DOHH2 (cell line): Measurements from ENCODE around the gene TCF7.

ENCODE experiments used
- H3F3A ChIP-seq: fragments of 200-600 bp; sonication (generic), shearing (Covaris generic); 2 replicates; pipeline ENCODE4 v1.6.0; 2016; ENCODE audit warnings: antibody characterized with exemption, mild to moderate bottlenecking; ENCODE audit not compliant: control insufficient read depth, insufficient read depth
- H3K27ac ChIP-seq: fragments of 200-600 bp; sonication (generic); 2 replicates; pipeline ENCODE4 v1.5.1; 2014; ENCODE audit warnings: low read depth, mild to moderate bottlenecking, low read length, moderate library complexity
- H3K27me3 ChIP-seq: fragments of 200-600 bp; sonication (generic); 2 replicates; pipeline ENCODE4 v1.6.1; 2014; ENCODE audit warnings: mild to moderate bottlenecking, low read length, mixed read lengths; ENCODE audit not compliant: control insufficient read depth
- H3K36me3 ChIP-seq: fragments of 200-600 bp; sonication (generic); 2 replicates; pipeline ENCODE4 v1.6.1; 2014; ENCODE audit warnings: mild to moderate bottlenecking, low read length, moderate library complexity, mixed read lengths; ENCODE audit not compliant: control insufficient read depth
- H3K4me1 ChIP-seq: fragments of 200-600 bp; sonication (generic); 2 replicates; pipeline ENCODE4 v1.6.1; 2014; ENCODE audit warnings: mild to moderate bottlenecking, low read length, mixed read lengths; ENCODE audit not compliant: control insufficient read depth
- H3K4me2 ChIP-seq: fragments of 200-600 bp; sonication (generic); 2 replicates; pipeline ENCODE4 v1.6.0; 2014; ENCODE audit warnings: mild to moderate bottlenecking, low read length, moderate library complexity
- H3K4me3 ChIP-seq: fragments of 200-600 bp; sonication (generic); 2 replicates; pipeline ENCODE4 v1.5.1; 2014; ENCODE audit warnings: mild to moderate bottlenecking, low read length, mixed read lengths
- H3K79me2 ChIP-seq: fragments of 200-600 bp; sonication (generic); 2 replicates; pipeline ENCODE4 v1.6.1; 2014; ENCODE audit warnings: mild to moderate bottlenecking, low read length, mixed read lengths; ENCODE audit not compliant: control insufficient read depth
- H3K9me2 ChIP-seq: fragments of 200-600 bp; sonication (generic); replicated peaks from 2 replicates; pipeline ENCODE4 v1.6.1; 2014; ENCODE audit warnings: mild to moderate bottlenecking, low read length, mixed read lengths; ENCODE audit not compliant: control insufficient read depth
- H3K9me3 ChIP-seq: fragments of 200-600 bp; sonication (generic); 2 replicates; pipeline ENCODE4 v1.6.1; 2014; ENCODE audit warnings: antibody characterized with exemption, low read length, mixed read lengths; ENCODE audit not compliant: control insufficient read depth, insufficient read depth
- H4K20me1 ChIP-seq: fragments of 200-600 bp; sonication (generic); 2 replicates; pipeline ENCODE4 v1.6.0; 2014; ENCODE audit warnings: low read depth, mild to moderate bottlenecking, antibody characterized with exemption, low read length, moderate library complexity; ENCODE audit not compliant: control insufficient read depth, insufficient read depth
- CTCF ChIP-seq: fragments of 200-600 bp; sonication (generic); IDR thresholded peaks from one replicate; pipeline ENCODE4 v1.5.1; 2014; ENCODE audit warnings: antibody characterized with exemption, mild to moderate bottlenecking, low read depth, low read length; ENCODE audit not compliant: poor library complexity, severe bottlenecking
- EZH2phosphoT487 ChIP-seq: fragments of 200-600 bp; sonication (generic); IDR thresholded peaks from 2 replicates; pipeline ENCODE4 v1.6.1; 2017; ENCODE audit warnings: borderline replicate concordance, mild to moderate bottlenecking, antibody characterized with exemption, low read length, moderate library complexity, mixed read lengths

The TCF7 gene

GRCh38 chr5:134143431-134143830, 28.9 kb downstream of the TCF7 start:
- H3K36me3 ChIP-seq: peaks cover 40% of the 10 kb centered on the region
- no peak overlapping the region for H3K4me3 ChIP-seq
- H3K27me3 ChIP-seq: no peaks in the 10 kb centered on the region
- H3K27ac ChIP-seq: no peak overlapping the region
- no peak for TF ChIP-seq CTCF
- no peak for TF ChIP-seq EZH2phosphoT487
- peaks cover 9% of the 10 kb centered on the region; the same call in 1 of the 2 replicates for H4K20me1 ChIP-seq
- H3K4me2 ChIP-seq: no peak overlapping the region
- peaks cover 4% of the 10 kb centered on the region; the same call in 1 of the 2 replicates for H3F3A ChIP-seq
- peaks cover 6% of the 10 kb centered on the region for H3K4me1 ChIP-seq
- peaks cover 14% of the 10 kb centered on the region for H3K79me2 ChIP-seq
- H3K9me3 ChIP-seq: no peaks in the 10 kb centered on the region
- no peaks in the 10 kb centered on the region for H3K9me2 ChIP-seq

DNA sequence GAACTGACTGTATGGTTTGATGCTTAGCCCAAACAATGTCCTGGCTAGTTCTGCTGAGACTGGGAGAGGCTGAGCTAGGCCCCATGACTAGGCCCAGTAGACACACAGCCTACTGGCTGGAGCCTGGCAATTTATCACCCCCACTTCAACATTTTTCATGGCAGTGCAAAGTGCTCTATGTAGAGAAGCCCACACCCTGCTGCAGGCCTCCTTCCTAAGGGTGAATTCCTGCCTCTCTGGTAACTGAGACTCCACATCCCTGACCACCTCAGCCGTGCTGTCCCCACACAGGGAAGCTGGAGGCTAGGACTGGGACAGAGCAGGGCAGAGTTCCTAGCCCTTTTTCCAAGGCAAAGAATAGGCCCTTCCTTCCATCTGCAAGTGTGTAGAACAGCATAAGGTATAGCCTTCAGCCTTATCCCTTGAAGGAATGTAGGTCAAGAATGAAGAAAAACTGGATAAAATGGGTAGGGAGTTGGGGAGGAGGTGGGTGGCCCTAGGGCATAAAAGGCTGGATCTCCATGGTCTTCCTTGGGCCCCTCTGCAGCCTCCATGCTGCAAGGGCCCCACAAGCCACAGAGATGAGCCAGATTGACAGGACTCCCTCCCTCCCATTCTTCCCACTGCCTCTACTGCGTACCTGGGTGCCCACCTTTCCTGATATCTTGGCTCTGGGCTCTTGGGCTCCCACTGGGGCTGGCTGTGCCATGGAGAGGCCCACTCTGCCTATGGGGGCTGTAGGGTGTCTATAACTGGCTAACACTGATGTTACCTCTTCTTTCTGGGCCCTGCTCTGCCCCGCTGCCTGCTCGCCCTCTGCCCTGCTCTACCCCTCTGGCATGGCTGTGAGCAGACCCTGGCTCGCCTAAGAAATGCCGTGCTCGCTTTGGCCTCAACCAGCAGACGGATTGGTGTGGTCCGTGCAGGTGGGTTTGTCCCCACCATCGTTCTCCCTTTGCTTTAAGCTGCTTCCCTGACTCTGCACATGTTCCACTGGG, 29.8 kb downstream of the TCF7 start:
- Histone ChIP-seq H4K20me1 (peaks cover 9% of the 10 kb centered on the region; the same call in 1 of the 2 replicates), H3K4me2 (no peak overlapping the region), H3K36me3 (peaks cover 45% of the 10 kb centered on the region), H3F3A (peaks cover 4% of the 10 kb centered on the region; the same call in 1 of the 2 replicates), H3K4me1 (peaks cover 4% of the 10 kb centered on the region; the same call in 1 of the 2 replicates), H3K27ac (no peak overlapping the region), H3K79me2 (peaks cover 14% of the 10 kb centered on the region), H3K9me2 (no peaks in the 10 kb centered on the region), H3K27me3 (no peaks in the 10 kb centered on the region), H3K9me3 (no peaks in the 10 kb centered on the region), H3K4me3 (no peak overlapping the region)
- TF ChIP-seq CTCF (no peak), EZH2phosphoT487 (no peak)

- Histone ChIP-seq H3K79me2 (peaks cover 14% of the 10 kb centered on the region), H3K9me2 (no peaks in the 10 kb centered on the region), H3K4me2 (no peak overlapping the region), H3K27me3 (no peaks in the 10 kb centered on the region), H3F3A (peaks cover 4% of the 10 kb centered on the region; the same call in 1 of the 2 replicates), H3K36me3 (peaks cover 49% of the 10 kb centered on the region), H3K4me1 (peaks cover 4% of the 10 kb centered on the region; the same call in 1 of the 2 replicates), H4K20me1 (peaks cover 9% of the 10 kb centered on the region; the same call in 1 of the 2 replicates), H3K4me3 (no peak overlapping the region), H3K9me3 (no peaks in the 10 kb centered on the region), H3K27ac (no peak overlapping the region)
- TF ChIP-seq EZH2phosphoT487 (no peak), CTCF (no peak)
These were observed 30.7 kb downstream of the TCF7 start for GRCh38 chr5:134145041-134145757.
